DND-41 (cell line): ENCODE data around the gene TLNRD1.

Experiments used
- ATAC-seq: fragments of 200-7000 bp; cut with Tn5 transposase; 3 replicates; pipeline ENCODE4 v1.9.1; 2021; ENCODE audit warnings: low read depth; ENCODE audit not compliant: insufficient read depth
- DNase-seq: peaks from one replicate; pipeline ENCODE4 v3.0.0-alpha.2; 2020
- H2AFZ ChIP-seq: 2 replicates; pipeline ENCODE4 v1.6.0; 2012; ENCODE audit warnings: low read depth, low read length
- H3K27ac ChIP-seq: 2 replicates; pipeline ENCODE4 v1.5.1; 2012; ENCODE audit warnings: low read length, inconsistent platforms
- H3K27me3 ChIP-seq: fragments of 200-600 bp; sonication (generic); 2 replicates; pipeline ENCODE4 v1.6.0; 2012; ENCODE audit warnings: low read length, mild to moderate bottlenecking, inconsistent platforms; ENCODE audit not compliant: insufficient read depth, poor library complexity
- H3K36me3 ChIP-seq: 2 replicates; pipeline ENCODE4 v1.5.1; 2012; ENCODE audit warnings: low read length, inconsistent platforms; ENCODE audit not compliant: insufficient read depth
- H3K4me1 ChIP-seq: 2 replicates; pipeline ENCODE4 v1.5.1; 2012; ENCODE audit warnings: mild to moderate bottlenecking, low read length; ENCODE audit not compliant: insufficient read depth
- H3K4me2 ChIP-seq: 2 replicates; pipeline ENCODE4 v1.6.0; 2012; ENCODE audit warnings: mild to moderate bottlenecking, moderate library complexity, low read length, inconsistent platforms; ENCODE audit not compliant: insufficient read depth
- H3K4me3 ChIP-seq, 2 experiments: fragments of 200-600 bp in 1 of 2; shearing (Covaris generic) in 1 of 2; 2 replicates each; pipeline ENCODE4 v1.5.1; 2012 to 2016; ENCODE audit warnings: inconsistent platforms in 2 of 2, low read length in 2 of 2, mild to moderate bottlenecking in 2 of 2, low read depth in 1 of 2, moderate library complexity in 1 of 2
- H3K79me2 ChIP-seq: 2 replicates; pipeline ENCODE4 v1.6.0; 2012; ENCODE audit warnings: low read length, inconsistent platforms; ENCODE audit not compliant: insufficient read depth
- H3K9ac ChIP-seq: 2 replicates; pipeline ENCODE4 v1.6.0; 2012; ENCODE audit warnings: low read depth, mild to moderate bottlenecking, inconsistent platforms, low read length, moderate library complexity
- H3K9me3 ChIP-seq: 2 replicates; pipeline ENCODE4 v1.5.1; 2012; ENCODE audit warnings: low read length, moderate library complexity, mild to moderate bottlenecking, inconsistent platforms; ENCODE audit not compliant: insufficient read depth, severe bottlenecking
- H4K20me1 ChIP-seq: 2 replicates; pipeline ENCODE4 v1.6.0; 2012; ENCODE audit warnings: low read length; ENCODE audit not compliant: insufficient read depth
- EZH2 ChIP-seq: IDR thresholded peaks from 3 replicates; pipeline ENCODE4 v1.6.1; 2012; ENCODE audit warnings: borderline replicate concordance, low read depth, mild to moderate bottlenecking, moderate library complexity, low read length, inconsistent platforms; ENCODE audit not compliant: severe bottlenecking
- TF ChIP-seq, protein P1 (sequence below): IDR thresholded peaks from 2 replicates; pipeline ENCODE4 v1.5.1; 2012; ENCODE audit warnings: borderline replicate concordance, low read length, moderate library complexity, mild to moderate bottlenecking; ENCODE audit not compliant: poor library complexity, severe bottlenecking; ENCODE audit errors: extremely low read depth

TLNRD1 gene

DNA sequence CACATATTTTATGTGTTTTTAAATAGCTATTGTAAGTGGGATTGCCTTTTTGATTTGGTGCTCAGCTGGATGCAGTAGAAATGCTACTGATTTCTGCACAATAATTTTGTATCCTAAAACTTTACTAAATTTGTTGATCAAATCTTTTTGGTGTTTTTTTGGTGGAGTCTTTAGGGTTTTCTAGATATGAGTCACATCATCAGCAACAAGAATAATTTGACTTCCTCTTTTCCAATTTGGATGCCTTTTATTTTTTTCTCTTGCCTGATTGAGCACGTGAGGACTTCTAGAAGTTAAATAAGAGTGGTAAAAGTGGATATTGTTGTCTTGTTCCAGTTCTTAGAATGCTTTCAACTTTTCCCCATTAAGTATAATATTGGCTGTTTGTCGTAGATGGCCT, 51.3 kb downstream of the TLNRD1 start:
- Histone ChIP-seq H3K9me3 (no peaks in the 10 kb centered on the region), H3K27ac (no peak overlapping the region), H3K4me3 (no peak overlapping the region), H3K9ac (no peak overlapping the region), H2AFZ (no peak overlapping the region), H3K27me3 (no peaks in the 10 kb centered on the region), H4K20me1 (no peaks in the 10 kb centered on the region), H3K79me2 (no peaks in the 10 kb centered on the region), H3K4me1 (no peaks in the 10 kb centered on the region), H3K4me2 (no peak overlapping the region), H3K36me3 (no peaks in the 10 kb centered on the region)
- ATAC-seq (no peak), DNase-seq (no peak)
- TF ChIP-seq, protein P1, sequence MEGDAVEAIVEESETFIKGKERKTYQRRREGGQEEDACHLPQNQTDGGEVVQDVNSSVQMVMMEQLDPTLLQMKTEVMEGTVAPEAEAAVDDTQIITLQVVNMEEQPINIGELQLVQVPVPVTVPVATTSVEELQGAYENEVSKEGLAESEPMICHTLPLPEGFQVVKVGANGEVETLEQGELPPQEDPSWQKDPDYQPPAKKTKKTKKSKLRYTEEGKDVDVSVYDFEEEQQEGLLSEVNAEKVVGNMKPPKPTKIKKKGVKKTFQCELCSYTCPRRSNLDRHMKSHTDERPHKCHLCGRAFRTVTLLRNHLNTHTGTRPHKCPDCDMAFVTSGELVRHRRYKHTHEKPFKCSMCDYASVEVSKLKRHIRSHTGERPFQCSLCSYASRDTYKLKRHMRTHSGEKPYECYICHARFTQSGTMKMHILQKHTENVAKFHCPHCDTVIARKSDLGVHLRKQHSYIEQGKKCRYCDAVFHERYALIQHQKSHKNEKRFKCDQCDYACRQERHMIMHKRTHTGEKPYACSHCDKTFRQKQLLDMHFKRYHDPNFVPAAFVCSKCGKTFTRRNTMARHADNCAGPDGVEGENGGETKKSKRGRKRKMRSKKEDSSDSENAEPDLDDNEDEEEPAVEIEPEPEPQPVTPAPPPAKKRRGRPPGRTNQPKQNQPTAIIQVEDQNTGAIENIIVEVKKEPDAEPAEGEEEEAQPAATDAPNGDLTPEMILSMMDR, result no peak
- no peak for TF ChIP-seq EZH2

DNA sequence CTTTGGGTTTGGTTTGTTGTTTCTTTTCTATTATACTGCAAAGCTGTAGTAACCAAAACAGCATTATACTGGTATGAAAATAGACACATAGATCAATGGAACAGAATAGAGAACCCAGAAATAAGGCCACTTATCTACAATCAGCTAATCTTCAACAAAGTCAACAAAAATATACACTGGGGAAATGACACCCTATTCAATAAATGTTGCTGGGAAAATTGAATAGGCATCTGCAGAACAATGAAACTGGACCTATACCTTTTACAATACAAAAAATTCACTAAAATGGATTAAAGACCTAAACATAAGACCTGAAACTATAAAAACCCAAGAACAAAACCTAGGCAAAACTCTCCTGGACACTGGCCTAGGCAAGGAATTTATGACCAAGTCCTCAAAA, 52.9 kb downstream of the TLNRD1 start:
- Histone ChIP-seq H3K4me3 (no peak overlapping the region), H3K9me3 (no peaks in the 10 kb centered on the region), H3K4me1 (no peaks in the 10 kb centered on the region), H2AFZ (no peak overlapping the region), H3K27me3 (no peaks in the 10 kb centered on the region), H3K79me2 (no peaks in the 10 kb centered on the region), H4K20me1 (no peaks in the 10 kb centered on the region), H3K27ac (no peak overlapping the region), H3K9ac (no peak overlapping the region), H3K36me3 (no peaks in the 10 kb centered on the region), H3K4me2 (no peak overlapping the region)
- ATAC-seq, result no peak
- DNase-seq, result no peak
- no peak for TF ChIP-seq EZH2
- TF ChIP-seq, protein P1, result no peak

DNA sequence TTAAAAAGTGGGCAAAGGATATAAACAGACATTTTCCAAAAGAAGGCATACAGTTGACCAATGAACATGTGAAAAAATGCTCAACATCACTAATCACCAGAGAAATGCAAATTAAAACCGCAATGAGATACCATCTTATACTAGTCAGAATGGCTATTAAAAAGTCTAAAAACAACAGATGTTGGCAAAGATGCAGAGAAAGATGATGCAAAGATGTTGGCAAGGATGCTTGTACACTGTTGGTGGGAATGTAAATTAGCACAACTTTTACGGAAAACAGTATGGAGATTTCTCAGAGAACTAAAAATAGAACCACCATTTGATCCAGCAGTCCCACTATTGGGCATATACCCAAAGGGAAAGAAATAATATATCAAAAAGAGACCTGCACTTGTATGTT, 53.5 kb downstream of the TLNRD1 start:
- H3K4me1 ChIP-seq, result no peaks in the 10 kb centered on the region
- DNase-seq (no peak), ATAC-seq (no peak)
- no peak for TF ChIP-seq EZH2
- TF ChIP-seq, protein P1, result no peak
- H3K9me3 ChIP-seq, result no peaks in the 10 kb centered on the region
- H3K27me3 ChIP-seq, result no peaks in the 10 kb centered on the region
- no peak overlapping the region for H3K9ac ChIP-seq
- no peaks in the 10 kb centered on the region for H4K20me1 ChIP-seq
- H3K27ac ChIP-seq, result no peak overlapping the region
- no peaks in the 10 kb centered on the region for H3K79me2 ChIP-seq
- no peak overlapping the region for H3K4me3 ChIP-seq
- no peak overlapping the region for H2AFZ ChIP-seq
- no peak overlapping the region for H3K4me2 ChIP-seq
- H3K36me3 ChIP-seq, result no peaks in the 10 kb centered on the region
